Fibroblast of villous mesenchyme (primary cell): ENCODE measurements around the gene TTC23L. TPM values are rescaled to one million over a fixed set of nuclear protein-coding genes. Genes with fewer than 3 reads are reported as not detected.
A peak's percentile ranks its signal among the peaks of the same experiment; 100 is the strongest.
"Not testable (repeated sequence)": the region's sequence is repeated elsewhere in the genome, so short reads cannot be mapped to it uniquely, and the experiment has no call there.

Experiments used
- DNase-seq: peaks from one replicate; pipeline ENCODE4 v3.0.0-alpha.2; 2010; ENCODE audit warnings: low read depth
- H3K4me3 ChIP-seq: 2 replicates; pipeline ENCODE4 v1.5.1; 2011; ENCODE audit warnings: low read depth, mild to moderate bottlenecking, low read length
- CTCF ChIP-seq: IDR thresholded peaks from 2 replicates; pipeline ENCODE4 v1.5.1; 2012; ENCODE audit warnings: low read depth, mild to moderate bottlenecking, low read length; ENCODE audit not compliant: insufficient read depth
- total RNA-seq: library from RNA; depleted of rRNA; stranded (reverse); fragments of >200 nt; gene quantifications from 2 replicates; pipeline ENCODE4 v1.2.3, GENCODE V29; 2012

Gene TTC23L
- total RNA-seq, 1 donor, result under 0.01 TPM

GRCh38 chr5:34822956-34823715 lies 15.8 kb upstream of the TTC23L start:
- no peak for TF ChIP-seq CTCF
- DNase-seq, result peak; percentile 83
- H3K4me3 ChIP-seq, result no peak overlapping the region

GRCh38 chr5:34826347-34826746 lies 12.6 kb upstream of the TTC23L start:
- peak; percentile 45 for DNase-seq
- no peak overlapping the region for H3K4me3 ChIP-seq
- no peak for TF ChIP-seq CTCF

GRCh38 chr5:34827588-34828506 lies 11.1 kb upstream of the TTC23L start:
- no peak for DNase-seq
- H3K4me3 ChIP-seq, result no peak overlapping the region
- TF ChIP-seq CTCF, result no peak

GRCh38 chr5:34830827-34831226 lies 8.1 kb upstream of the TTC23L start:
- not testable (repeated sequence) for H3K4me3 ChIP-seq, DNase-seq

GRCh38 chr5:34831303-34831702 lies 7.7 kb upstream of the TTC23L start:
- TF ChIP-seq CTCF, result no peak
- no peak overlapping the region for H3K4me3 ChIP-seq
- DNase-seq, result peak; percentile 71

GRCh38 chr5:34832568-34832967 lies 6.4 kb upstream of the TTC23L start:
- no peak overlapping the region for H3K4me3 ChIP-seq
- TF ChIP-seq CTCF, result no peak
- DNase-seq, result no peak

- H3K4me3 ChIP-seq, result no peak overlapping the region
- no peak for DNase-seq
- TF ChIP-seq CTCF, result no peak
Measured at GRCh38 chr5:34833090-34833489, 5.9 kb upstream of the TTC23L start.
